GM10847 (cell line): Measurements from ENCODE around the gene NOD2.

ENCODE experiments used
- POLR2A ChIP-seq: IDR thresholded peaks from 2 replicates; pipeline ENCODE4 v1.6.1; 2011; ENCODE audit not compliant: insufficient read length; ENCODE audit errors: extremely low read depth

NOD2 gene

GRCh38 chr16:50665128-50665878 lies 28.1 kb upstream of the NOD2 start:
- no peak for TF ChIP-seq POLR2A

- no peak for TF ChIP-seq POLR2A
These were observed 26.5 kb upstream of the NOD2 start for GRCh38 chr16:50666658-50667496.

- no peak for TF ChIP-seq POLR2A
These were observed 25.7 kb upstream of the NOD2 start for GRCh38 chr16:50667497-50668367.

- TF ChIP-seq POLR2A, result no peak
These were observed 24.9 kb upstream of the NOD2 start for GRCh38 chr16:50668368-50669008.

GRCh38 chr16:50669741-50670140 lies 23.7 kb upstream of the NOD2 start:
- TF ChIP-seq POLR2A, result no peak

- no peak for TF ChIP-seq POLR2A
These were observed 22.9 kb upstream of the NOD2 start for GRCh38 chr16:50670476-50670875.

GRCh38 chr16:50671644-50672260 lies 21.7 kb upstream of the NOD2 start:
- TF ChIP-seq POLR2A, result no peak

GRCh38 chr16:50673496-50674275 lies 19.7 kb upstream of the NOD2 start:
- TF ChIP-seq POLR2A, result no peak

GRCh38 chr16:50674831-50675230 lies 18.6 kb upstream of the NOD2 start:
- no peak for TF ChIP-seq POLR2A

GRCh38 chr16:50675686-50676610 lies 17.5 kb upstream of the NOD2 start:
- no peak for TF ChIP-seq POLR2A

- no peak for TF ChIP-seq POLR2A
These were observed 16.7 kb upstream of the NOD2 start for GRCh38 chr16:50676684-50677225.

GRCh38 chr16:50677351-50677750 lies 16.1 kb upstream of the NOD2 start:
- TF ChIP-seq POLR2A, result no peak
